ENCODE data around the gene ATOH8. TPM values are rescaled to one million over a fixed set of nuclear protein-coding genes. Genes with fewer than 3 reads are reported as not detected.
A peak's percentile ranks its signal among the peaks of the same experiment; 100 is the strongest.

The ATOH8 gene
- total and polyA plus RNA-seq, 2 donors (not counting 1 experiment from before 2014, with no cell fraction given) = not detected

- Histone ChIP-seq H3K27ac (ENCODE audit: low read length in 2 of 2) (no peak overlapping the region), H2AFZ (ENCODE audit: insufficient read depth, low read depth, low read length, poor library complexity, severe bottlenecking) (no peak overlapping the region), H3K4me1 (ENCODE audit: control insufficient read depth in 2 of 2, insufficient read depth in 2 of 2, low read length in 2 of 2) (peaks cover 33 to 37% of the 10 kb centered on the region in 2 donors), H3K4me3 (ENCODE audit: control extremely low read depth in 1 of 5, extremely low read depth in 1 of 5, insufficient read depth in 1 of 5, low read depth in 2 of 5, low read length in 4 of 5) (no peak overlapping the region), H3K36me3 (replicated peaks in 1 of 2; ENCODE audit: control extremely low read depth in 1 of 2, control insufficient read depth in 1 of 2, extremely low read depth in 1 of 2, insufficient read depth in 2 of 2, low read length in 1 of 2) (no peaks in the 10 kb centered on the region), H3K27me3 (replicated peaks in 1 of 4; ENCODE audit: control extremely low read depth in 1 of 4, control insufficient read depth in 3 of 4, insufficient read depth in 4 of 4, low read length in 3 of 4) (peaks cover 0 to 16% (median 6%) of the 10 kb centered on the region in 4 experiments), H3K4me2 (replicated peaks; ENCODE audit: low read depth, low read length, poor library complexity, severe bottlenecking) (no peak overlapping the region), H3K79me2 (ENCODE audit: control insufficient read depth, insufficient read depth, low read length) (no peaks in the 10 kb centered on the region), H3K9me3 (ENCODE audit: control extremely low read depth in 1 of 3, control insufficient read depth in 2 of 3, insufficient read depth in 1 of 3, low read length in 2 of 3) (peaks cover 0 to 14% (median 14%) of the 10 kb centered on the region in 3 donors), H3K9ac (ENCODE audit: low read length) (no peak overlapping the region), H4K20me1 (ENCODE audit: control insufficient read depth, insufficient read depth, low read length, poor library complexity, severe bottlenecking) (no peaks in the 10 kb centered on the region)
- CTCF ChIA-PET = interaction anchor here (1.0 to 2.1 kb wide), 3 partner anchors 15 to 83 kb away, joined by 3 to 11 read pairs (median 4); no protein-coding TSS in a partner anchor
- Mint-ChIP-seq H3K27ac (peak overlapping the region; percentile 27), H3K4me3 (no peak overlapping the region), H3K27me3 (peaks cover 44% of the 10 kb centered on the region), H3K4me1 (peaks cover 38% of the 10 kb centered on the region), H3K9me3 (ENCODE audit: insufficient read depth) (no peaks in the 10 kb centered on the region)
- no peak for TF ChIP-seq CTCF (IDR thresholded peaks at IDR 0.05)
- ATAC-seq (ENCODE audit: low read depth) (no peak), DNase-seq (no peak)
- intact Hi-C loops (cut with micrococcal nuclease) = no loop called here
- 77% methylated on average over 4 of the region's 4 CpGs for WGBS (ENCODE audit: insufficient coverage)
- POLR2A ChIA-PET = no interaction called here
These were observed 9.7 kb upstream of the ATOH8 start for GRCh38 chr2:85744055-85744454.

GRCh38 chr2:85744741-85745601 lies 8.8 kb upstream of the ATOH8 start:
- H3K4me2 ChIP-seq (replicated peaks; ENCODE audit: low read depth, low read length, poor library complexity, severe bottlenecking) = peak overlapping the region; percentile 21

More at GRCh38 chr2:85744741-85745601, 8.8 kb upstream of the ATOH8 start:
- Mint-ChIP-seq H3K4me3 (peak overlapping the region; percentile 11), H3K4me1 (peaks cover 44% of the 10 kb centered on the region), H3K27ac (peak overlapping the region; percentile 65), H3K27me3 (peaks cover 42% of the 10 kb centered on the region), H3K9me3 (ENCODE audit: insufficient read depth) (no peaks in the 10 kb centered on the region)
- H3K27me3 ChIP-seq (replicated peaks in 1 of 4; ENCODE audit: control extremely low read depth in 1 of 4, control insufficient read depth in 3 of 4, insufficient read depth in 4 of 4, low read length in 3 of 4) = peaks cover 0 to 14% (median 6%) of the 10 kb centered on the region in 4 experiments
- H3K27ac ChIP-seq (ENCODE audit: low read length in 2 of 2) = no peak overlapping the region
- H3K9me3 ChIP-seq (ENCODE audit: control extremely low read depth in 1 of 3, control insufficient read depth in 2 of 3, insufficient read depth in 1 of 3, low read length in 2 of 3) = peaks cover 0 to 23% (median 17%) of the 10 kb centered on the region in 3 donors
- no peaks in the 10 kb centered on the region for H3K79me2 ChIP-seq (ENCODE audit: control insufficient read depth, insufficient read depth, low read length)
- H3K9ac ChIP-seq (ENCODE audit: low read length) = no peak overlapping the region
- no peaks in the 10 kb centered on the region for H3K36me3 ChIP-seq (replicated peaks in 1 of 2; ENCODE audit: control extremely low read depth in 1 of 2, control insufficient read depth in 1 of 2, extremely low read depth in 1 of 2, insufficient read depth in 2 of 2, low read length in 1 of 2)
- no peaks in the 10 kb centered on the region for H4K20me1 ChIP-seq (ENCODE audit: control insufficient read depth, insufficient read depth, low read length, poor library complexity, severe bottlenecking)
- WGBS (ENCODE audit: insufficient coverage) = 72% methylated on average over 5 of the region's 10 CpGs
- POLR2A ChIA-PET = no interaction called here
- intact Hi-C loops (cut with micrococcal nuclease) = no loop called here
- H3K4me1 ChIP-seq (ENCODE audit: control insufficient read depth in 2 of 2, insufficient read depth in 2 of 2, low read length in 2 of 2) = peaks cover 36 to 43% of the 10 kb centered on the region in 2 donors
- peak overlapping the region; percentile 6 for H2AFZ ChIP-seq (ENCODE audit: insufficient read depth, low read depth, low read length, poor library complexity, severe bottlenecking)
- DNase-seq = no peak
- peak; percentile 32 for ATAC-seq (ENCODE audit: low read depth)
- H3K4me3 ChIP-seq (ENCODE audit: control extremely low read depth in 1 of 5, extremely low read depth in 1 of 5, insufficient read depth in 1 of 5, low read depth in 2 of 5, low read length in 4 of 5) = no peak overlapping the region
- TF ChIP-seq CTCF (IDR thresholded peaks at IDR 0.05) (no peak), EZH2 (IDR thresholded peaks at IDR 0.05; ENCODE audit: borderline replicate concordance, insufficient read depth, low read depth, low read length, poor library complexity, severe bottlenecking) (no peak)
- CTCF ChIA-PET = interaction anchor here (0.9 to 2.1 kb wide), 5 partner anchors 15 to 334 kb away, joined by 3 to 11 read pairs (median 4); no protein-coding TSS in a partner anchor
